ENCODE measurements around the gene FGD4.

DNA sequence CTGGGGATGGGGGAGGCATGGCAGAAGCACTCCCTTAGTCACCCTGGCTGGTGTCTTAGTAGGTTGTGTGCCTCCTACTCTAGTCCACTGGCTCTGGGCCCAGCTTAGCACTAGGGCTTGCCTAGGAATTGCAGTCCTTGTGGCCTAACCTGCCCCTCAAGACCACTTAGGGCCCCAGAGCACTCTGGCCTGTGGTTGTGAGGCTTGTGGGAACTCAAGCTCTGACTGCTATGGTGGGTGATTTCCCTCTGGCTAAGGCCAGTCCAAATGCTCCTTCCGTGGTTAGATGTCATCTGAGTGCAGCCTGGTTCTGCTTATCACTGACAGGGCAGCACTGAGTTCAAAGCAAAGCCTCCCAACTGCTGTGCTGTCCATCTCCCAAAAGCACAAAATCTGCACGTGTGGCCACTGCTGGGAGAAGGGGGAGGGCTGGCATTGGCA, 20.2 kb downstream of the FGD4 start:
- TF ChIP-seq, protein P1, sequence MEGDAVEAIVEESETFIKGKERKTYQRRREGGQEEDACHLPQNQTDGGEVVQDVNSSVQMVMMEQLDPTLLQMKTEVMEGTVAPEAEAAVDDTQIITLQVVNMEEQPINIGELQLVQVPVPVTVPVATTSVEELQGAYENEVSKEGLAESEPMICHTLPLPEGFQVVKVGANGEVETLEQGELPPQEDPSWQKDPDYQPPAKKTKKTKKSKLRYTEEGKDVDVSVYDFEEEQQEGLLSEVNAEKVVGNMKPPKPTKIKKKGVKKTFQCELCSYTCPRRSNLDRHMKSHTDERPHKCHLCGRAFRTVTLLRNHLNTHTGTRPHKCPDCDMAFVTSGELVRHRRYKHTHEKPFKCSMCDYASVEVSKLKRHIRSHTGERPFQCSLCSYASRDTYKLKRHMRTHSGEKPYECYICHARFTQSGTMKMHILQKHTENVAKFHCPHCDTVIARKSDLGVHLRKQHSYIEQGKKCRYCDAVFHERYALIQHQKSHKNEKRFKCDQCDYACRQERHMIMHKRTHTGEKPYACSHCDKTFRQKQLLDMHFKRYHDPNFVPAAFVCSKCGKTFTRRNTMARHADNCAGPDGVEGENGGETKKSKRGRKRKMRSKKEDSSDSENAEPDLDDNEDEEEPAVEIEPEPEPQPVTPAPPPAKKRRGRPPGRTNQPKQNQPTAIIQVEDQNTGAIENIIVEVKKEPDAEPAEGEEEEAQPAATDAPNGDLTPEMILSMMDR (IDR thresholded peaks at IDR 0.05): no peak
- no peak for TF ChIP-seq POLR2A (IDR thresholded peaks at IDR 0.05)
